Measurements from ENCODE around the gene C1QTNF6. TPM values are rescaled to one million over a fixed set of nuclear protein-coding genes. Genes with fewer than 3 reads are reported as not detected.

Gene C1QTNF6
- total and polyA plus RNA-seq, 2 of the 4 experiments (the other 2 are of a cell fraction) = 1.1 to 10.9 TPM

DNA sequence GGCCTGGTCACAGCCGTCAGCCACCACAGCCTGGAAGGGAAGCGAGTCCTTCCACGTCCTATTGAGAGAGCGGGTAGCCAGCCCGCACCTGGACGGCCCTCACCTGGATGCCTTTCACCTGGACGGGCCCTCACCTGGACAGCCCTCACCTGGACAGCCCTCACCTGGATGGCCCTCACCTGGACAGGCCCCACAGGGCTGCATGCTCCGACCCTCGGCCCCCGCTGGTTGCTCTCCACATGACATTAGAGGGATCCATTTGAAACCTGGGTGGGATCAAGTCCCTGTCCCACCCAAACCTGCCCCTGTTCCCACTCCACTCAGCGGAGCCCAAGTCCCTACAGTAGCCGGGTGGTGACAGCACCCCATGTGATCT is 3.7 kb downstream of the C1QTNF6 start:
- 83% methylated on average over 6 of the region's 12 CpGs; no CpG with 5 or more reads in 1 of the 2 experiments for WGBS, 2 experiments (ENCODE audit: extremely low coverage in 2 of 2, insufficient read length in 1 of 2)

More for the DNA sequence above, 3.7 kb downstream of the C1QTNF6 start:
- no peak overlapping the region for H3K4me3 ChIP-seq (ENCODE audit: insufficient read depth, low read depth, low read length)
- CTCF ChIA-PET = no interaction called here
- H3K36me3 ChIP-seq (ENCODE audit: control insufficient read depth, insufficient read depth, low read length) = peaks cover 10% of the 10 kb centered on the region; the same call in 1 of the 2 replicates
- H2AK5ac ChIP-seq (ENCODE audit: low read depth, low read length) = no peak overlapping the region
- H3K9me1 ChIP-seq (ENCODE audit: insufficient read depth, low read length) = peaks cover 8% of the 10 kb centered on the region
- H3K79me1 ChIP-seq (ENCODE audit: low read depth in 1 of 2, low read length in 2 of 2) = peaks cover 0 to 21% of the 10 kb centered on the region in 2 experiments; a peak in 3 of 4 replicates
- dilution Hi-C loops (cut with HindIII; ENCODE audit: low sequenced_read_pairs, unreplicated experiment) = no loop called here
- no peak overlapping the region for H3K14ac ChIP-seq (replicated peaks; ENCODE audit: low read depth, low read length)
- no peak overlapping the region for H2AFZ ChIP-seq (replicated peaks; ENCODE audit: low read length, poor library complexity)
- no peak for ATAC-seq (ENCODE audit: low read depth)
- no peak overlapping the region for H3K9ac ChIP-seq (ENCODE audit: low read depth, low read length)
- H2BK20ac ChIP-seq (ENCODE audit: low read depth, low read length) = no peak overlapping the region
- H4K8ac ChIP-seq (ENCODE audit: low read depth in 2 of 2, low read length in 2 of 2) = no peak overlapping the region
- intact Hi-C loops (cut with micrococcal nuclease) = no loop called here
- H3K18ac ChIP-seq (ENCODE audit: low read depth, low read length) = no peak overlapping the region
- H4K91ac ChIP-seq (ENCODE audit: insufficient read depth, low read depth, low read length) = no peak overlapping the region
- DNase-seq = no peak
- no peaks in the 10 kb centered on the region for H3K27me3 ChIP-seq (ENCODE audit: control insufficient read depth, insufficient read depth, low read length)
- H2AK9ac ChIP-seq (replicated peaks; ENCODE audit: low read depth, low read length, poor library complexity) = peak overlapping the region; percentile 45
- H3K56ac ChIP-seq (ENCODE audit: extremely low read depth, insufficient read depth, low read length) = no peak overlapping the region
- no TSS peak for BruUV-seq (replicated peaks)
- POLR2A ChIA-PET (ENCODE audit: unreplicated experiment) = no interaction called here
- H3K4me2 ChIP-seq (ENCODE audit: low read depth, low read length) = no peak overlapping the region
- H3K9me3 ChIP-seq (ENCODE audit: control insufficient read depth, insufficient read depth, low read length) = no peaks in the 10 kb centered on the region
- no peaks in the 10 kb centered on the region for H4K20me1 ChIP-seq (ENCODE audit: insufficient read depth, low read length)
- no peak overlapping the region for H2BK120ac ChIP-seq (ENCODE audit: low read depth, low read length)
- H4K5ac ChIP-seq (ENCODE audit: low read depth, low read length) = no peak overlapping the region
- no peak for TF ChIP-seq MAZ (IDR thresholded peaks at IDR 0.05; ENCODE audit: borderline replicate concordance, low read depth, low read length)
- TF ChIP-seq MXI1 (IDR thresholded peaks at IDR 0.05; ENCODE audit: borderline replicate concordance, low read depth, low read length) = no peak
- no peak for TF ChIP-seq RAD21 (IDR thresholded peaks at IDR 0.05; ENCODE audit: low read length)
- TF ChIP-seq RFX5 (IDR thresholded peaks at IDR 0.05; ENCODE audit: low read depth, low read length) = no peak
- TF ChIP-seq NFE2L2 (IDR thresholded peaks at IDR 0.05; ENCODE audit: low read depth, low read length) = no peak
- no peak for TF ChIP-seq BHLHE40 (IDR thresholded peaks at IDR 0.05; ENCODE audit: low read depth, low read length)
- no peak for TF ChIP-seq RCOR1 (IDR thresholded peaks at IDR 0.05; ENCODE audit: insufficient replicate concordance, low read length)
- TF ChIP-seq, protein P1, sequence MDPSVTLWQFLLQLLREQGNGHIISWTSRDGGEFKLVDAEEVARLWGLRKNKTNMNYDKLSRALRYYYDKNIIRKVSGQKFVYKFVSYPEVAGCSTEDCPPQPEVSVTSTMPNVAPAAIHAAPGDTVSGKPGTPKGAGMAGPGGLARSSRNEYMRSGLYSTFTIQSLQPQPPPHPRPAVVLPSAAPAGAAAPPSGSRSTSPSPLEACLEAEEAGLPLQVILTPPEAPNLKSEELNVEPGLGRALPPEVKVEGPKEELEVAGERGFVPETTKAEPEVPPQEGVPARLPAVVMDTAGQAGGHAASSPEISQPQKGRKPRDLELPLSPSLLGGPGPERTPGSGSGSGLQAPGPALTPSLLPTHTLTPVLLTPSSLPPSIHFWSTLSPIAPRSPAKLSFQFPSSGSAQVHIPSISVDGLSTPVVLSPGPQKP (IDR thresholded peaks at IDR 0.05; ENCODE audit: borderline replicate concordance, low read depth, low read length) = no peak
- TF ChIP-seq, protein P2, sequence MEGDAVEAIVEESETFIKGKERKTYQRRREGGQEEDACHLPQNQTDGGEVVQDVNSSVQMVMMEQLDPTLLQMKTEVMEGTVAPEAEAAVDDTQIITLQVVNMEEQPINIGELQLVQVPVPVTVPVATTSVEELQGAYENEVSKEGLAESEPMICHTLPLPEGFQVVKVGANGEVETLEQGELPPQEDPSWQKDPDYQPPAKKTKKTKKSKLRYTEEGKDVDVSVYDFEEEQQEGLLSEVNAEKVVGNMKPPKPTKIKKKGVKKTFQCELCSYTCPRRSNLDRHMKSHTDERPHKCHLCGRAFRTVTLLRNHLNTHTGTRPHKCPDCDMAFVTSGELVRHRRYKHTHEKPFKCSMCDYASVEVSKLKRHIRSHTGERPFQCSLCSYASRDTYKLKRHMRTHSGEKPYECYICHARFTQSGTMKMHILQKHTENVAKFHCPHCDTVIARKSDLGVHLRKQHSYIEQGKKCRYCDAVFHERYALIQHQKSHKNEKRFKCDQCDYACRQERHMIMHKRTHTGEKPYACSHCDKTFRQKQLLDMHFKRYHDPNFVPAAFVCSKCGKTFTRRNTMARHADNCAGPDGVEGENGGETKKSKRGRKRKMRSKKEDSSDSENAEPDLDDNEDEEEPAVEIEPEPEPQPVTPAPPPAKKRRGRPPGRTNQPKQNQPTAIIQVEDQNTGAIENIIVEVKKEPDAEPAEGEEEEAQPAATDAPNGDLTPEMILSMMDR (conservative IDR thresholded peaks at IDR 0.05; ENCODE audit: low read depth, low read length) = no peak
- TF ChIP-seq FOS (IDR thresholded peaks at IDR 0.05; ENCODE audit: low read depth, low read length) = no peak
- TF ChIP-seq POLR2A (IDR thresholded peaks at IDR 0.05; ENCODE audit: low read depth, low read length) = no peak
- TF ChIP-seq CHD1 (IDR thresholded peaks at IDR 0.05; ENCODE audit: low read depth, low read length) = no peak
- TF ChIP-seq MAFK (IDR thresholded peaks at IDR 0.05; ENCODE audit: low read depth, low read length) = no peak
- TF ChIP-seq, protein P3, sequence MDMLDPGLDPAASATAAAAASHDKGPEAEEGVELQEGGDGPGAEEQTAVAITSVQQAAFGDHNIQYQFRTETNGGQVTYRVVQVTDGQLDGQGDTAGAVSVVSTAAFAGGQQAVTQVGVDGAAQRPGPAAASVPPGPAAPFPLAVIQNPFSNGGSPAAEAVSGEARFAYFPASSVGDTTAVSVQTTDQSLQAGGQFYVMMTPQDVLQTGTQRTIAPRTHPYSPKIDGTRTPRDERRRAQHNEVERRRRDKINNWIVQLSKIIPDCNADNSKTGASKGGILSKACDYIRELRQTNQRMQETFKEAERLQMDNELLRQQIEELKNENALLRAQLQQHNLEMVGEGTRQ (IDR thresholded peaks at IDR 0.05; ENCODE audit: low read depth, low read length) = no peak
- in situ Hi-C loops (cut with MboI; ENCODE audit: low sequenced_read_pairs) = no loop called here
- no peak overlapping the region for H2BK5ac ChIP-seq (ENCODE audit: low read depth, low read length, poor library complexity, severe bottlenecking)
- no peak overlapping the region for H3K23ac ChIP-seq (ENCODE audit: low read depth, low read length)
- H3K4me1 ChIP-seq (ENCODE audit: control insufficient read depth, insufficient read depth, low read length) = peaks cover 18% of the 10 kb centered on the region
- no peak overlapping the region for H2BK15ac ChIP-seq (ENCODE audit: low read depth, low read length)
- H3K27ac ChIP-seq (ENCODE audit: insufficient read depth, low read length) = no peak overlapping the region
- H3K4ac ChIP-seq (ENCODE audit: low read depth, low read length) = no peak overlapping the region
